ENCODE data around the gene PHYH. TPM values are rescaled to one million over a fixed set of nuclear protein-coding genes. Genes with fewer than 3 reads are reported as not detected.
"Not testable (repeated sequence)": the region's sequence is repeated elsewhere in the genome, so short reads cannot be mapped to it uniquely, and the experiment has no call there.

PHYH gene
- total and polyA plus RNA-seq, 2 donors: 20.8 to 38.3 TPM

- 96% methylated on average over 2 of the region's 2 CpGs for WGBS
- no peak overlapping the region for H3K4me3 ChIP-seq (ENCODE audit: low read depth, low read length)
- DNase-seq (ENCODE audit: extremely low spot score): no peak
- H3K4me1 ChIP-seq (ENCODE audit: insufficient read depth): no peaks in the 10 kb centered on the region
- H3K36me3 ChIP-seq (ENCODE audit: insufficient read depth): no peaks in the 10 kb centered on the region
- H3K27ac ChIP-seq (ENCODE audit: low read depth): no peak overlapping the region
Measured at GRCh38 chr10:13334556-13334955, 34.7 kb upstream of the PHYH start.

- Histone ChIP-seq H3K27ac (ENCODE audit: low read depth) (no peak overlapping the region), H3K4me3 (ENCODE audit: low read depth, low read length) (no peak overlapping the region), H3K4me1 (ENCODE audit: insufficient read depth) (no peaks in the 10 kb centered on the region), H3K36me3 (ENCODE audit: insufficient read depth) (no peaks in the 10 kb centered on the region)
- WGBS: 93% methylated on average over 5 of the region's 5 CpGs
- DNase-seq (ENCODE audit: extremely low spot score): no peak
Measured at GRCh38 chr10:13331646-13332045, 31.8 kb upstream of the PHYH start.

GRCh38 chr10:13330980-13331379 lies 31.1 kb upstream of the PHYH start:
- H3K4me3 ChIP-seq (ENCODE audit: low read depth, low read length); DNase-seq (ENCODE audit: extremely low spot score); H3K27ac ChIP-seq (ENCODE audit: low read depth); H3K4me1 ChIP-seq (ENCODE audit: insufficient read depth); H3K36me3 ChIP-seq (ENCODE audit: insufficient read depth): not testable (repeated sequence)
- 99% methylated on average over 8 of the region's 8 CpGs for WGBS

GRCh38 chr10:13329565-13329964 lies 29.7 kb upstream of the PHYH start:
- no peak for DNase-seq (ENCODE audit: extremely low spot score)
- H3K36me3 ChIP-seq (ENCODE audit: insufficient read depth): peaks cover 2% of the 10 kb centered on the region
- WGBS: 92% methylated on average over 3 of the region's 3 CpGs
- H3K27ac ChIP-seq (ENCODE audit: low read depth): no peak overlapping the region
- H3K4me3 ChIP-seq (ENCODE audit: low read depth, low read length): no peak overlapping the region
- H3K4me1 ChIP-seq (ENCODE audit: insufficient read depth): no peaks in the 10 kb centered on the region

- H3K4me1 ChIP-seq (ENCODE audit: insufficient read depth): no peaks in the 10 kb centered on the region
- WGBS: 87% methylated on average over 10 of the region's 10 CpGs
- H3K27ac ChIP-seq (ENCODE audit: low read depth): no peak overlapping the region
- no peak for DNase-seq (ENCODE audit: extremely low spot score)
- H3K4me3 ChIP-seq (ENCODE audit: low read depth, low read length): no peak overlapping the region
- peaks cover 3% of the 10 kb centered on the region for H3K36me3 ChIP-seq (ENCODE audit: insufficient read depth)
Measured at GRCh38 chr10:13328613-13329012, 28.7 kb upstream of the PHYH start.

- Histone ChIP-seq H3K36me3 (ENCODE audit: insufficient read depth) (peaks cover 3% of the 10 kb centered on the region), H3K4me3 (ENCODE audit: low read depth, low read length) (no peak overlapping the region), H3K27ac (ENCODE audit: low read depth) (no peak overlapping the region), H3K4me1 (ENCODE audit: insufficient read depth) (no peaks in the 10 kb centered on the region)
- WGBS: 92% methylated on average over 5 of the region's 5 CpGs
- DNase-seq (ENCODE audit: extremely low spot score): no peak
Measured at GRCh38 chr10:13328126-13328525, 28.3 kb upstream of the PHYH start.

- no peak overlapping the region for H3K27ac ChIP-seq (ENCODE audit: low read depth)
Measured at GRCh38 chr10:13327534-13327933, 27.7 kb upstream of the PHYH start.

GRCh38 chr10:13322615-13323148 lies 22.8 kb upstream of the PHYH start:
- DNase-seq (ENCODE audit: extremely low spot score): no peak
- WGBS: 95% methylated on average over 24 of the region's 24 CpGs
- Histone ChIP-seq H3K36me3 (ENCODE audit: insufficient read depth) (peaks cover 7% of the 10 kb centered on the region), H3K4me3 (ENCODE audit: low read depth, low read length) (no peak overlapping the region), H3K27ac (ENCODE audit: low read depth) (no peak overlapping the region), H3K4me1 (ENCODE audit: insufficient read depth) (no peaks in the 10 kb centered on the region)

More at GRCh38 chr10:13327534-13327933, 27.7 kb upstream of the PHYH start:
- peaks cover 3% of the 10 kb centered on the region for H3K36me3 ChIP-seq (ENCODE audit: insufficient read depth)
- no peak for DNase-seq (ENCODE audit: extremely low spot score)
- 18% methylated on average over 3 of the region's 3 CpGs for WGBS
- no peaks in the 10 kb centered on the region for H3K4me1 ChIP-seq (ENCODE audit: insufficient read depth)
- no peak overlapping the region for H3K4me3 ChIP-seq (ENCODE audit: low read depth, low read length)

GRCh38 chr10:13321576-13321975 lies 21.7 kb upstream of the PHYH start:
- H3K36me3 ChIP-seq (ENCODE audit: insufficient read depth): peaks cover 7% of the 10 kb centered on the region
- DNase-seq (ENCODE audit: extremely low spot score): no peak
- no peak overlapping the region for H3K27ac ChIP-seq (ENCODE audit: low read depth)
- no peaks in the 10 kb centered on the region for H3K4me1 ChIP-seq (ENCODE audit: insufficient read depth)
- 95% methylated on average over 13 of the region's 13 CpGs for WGBS
- H3K4me3 ChIP-seq (ENCODE audit: low read depth, low read length): no peak overlapping the region

GRCh38 chr10:13319166-13319565 lies 19.3 kb upstream of the PHYH start:
- H3K27ac ChIP-seq (ENCODE audit: low read depth): no peak overlapping the region
- H3K36me3 ChIP-seq (ENCODE audit: insufficient read depth): peaks cover 4% of the 10 kb centered on the region
- whole genome bisulfite sequencing: 81% methylated on average over 7 of the region's 7 CpGs
- no peak overlapping the region for H3K4me3 ChIP-seq (ENCODE audit: low read depth, low read length)
- DNase-seq (ENCODE audit: extremely low spot score): no peak
- H3K4me1 ChIP-seq (ENCODE audit: insufficient read depth): no peaks in the 10 kb centered on the region

GRCh38 chr10:13317474-13317873 lies 17.6 kb upstream of the PHYH start:
- Histone ChIP-seq H3K36me3 (ENCODE audit: insufficient read depth) (peaks cover 4% of the 10 kb centered on the region), H3K4me3 (ENCODE audit: low read depth, low read length) (no peak overlapping the region), H3K4me1 (ENCODE audit: insufficient read depth) (no peaks in the 10 kb centered on the region), H3K27ac (ENCODE audit: low read depth) (no peak overlapping the region)
- DNase-seq (ENCODE audit: extremely low spot score): no peak
- 64% methylated on average over 6 of the region's 6 CpGs for WGBS

GRCh38 chr10:13316635-13317311 lies 16.9 kb upstream of the PHYH start:
- Histone ChIP-seq H3K27ac (ENCODE audit: low read depth) (no peak overlapping the region), H3K4me1 (ENCODE audit: insufficient read depth) (no peaks in the 10 kb centered on the region), H3K36me3 (ENCODE audit: insufficient read depth) (peaks cover 3% of the 10 kb centered on the region), H3K4me3 (ENCODE audit: low read depth, low read length) (no peak overlapping the region)
- DNase-seq (ENCODE audit: extremely low spot score): no peak
- 90% methylated on average over 7 of the region's 7 CpGs for WGBS

GRCh38 chr10:13315361-13315760 lies 15.5 kb upstream of the PHYH start:
- Histone ChIP-seq H3K4me1 (ENCODE audit: insufficient read depth) (no peaks in the 10 kb centered on the region), H3K36me3 (ENCODE audit: insufficient read depth) (no peaks in the 10 kb centered on the region), H3K4me3 (ENCODE audit: low read depth, low read length) (no peak overlapping the region), H3K27ac (ENCODE audit: low read depth) (no peak overlapping the region)
- DNase-seq (ENCODE audit: extremely low spot score): no peak

GRCh38 chr10:13311177-13311575 lies 11.3 kb upstream of the PHYH start:
- no peak overlapping the region for H3K4me3 ChIP-seq (ENCODE audit: low read depth, low read length)
- H3K4me1 ChIP-seq (ENCODE audit: insufficient read depth): no peaks in the 10 kb centered on the region
- 73% methylated on average over 5 of the region's 5 CpGs for WGBS
- H3K36me3 ChIP-seq (ENCODE audit: insufficient read depth): no peaks in the 10 kb centered on the region
- H3K27ac ChIP-seq (ENCODE audit: low read depth): no peak overlapping the region
- no peak for DNase-seq (ENCODE audit: extremely low spot score)

Data from urinary bladder (tissue), 4 donors.